NCI-H2171 (cell line): ENCODE measurements around the gene GPX5.
"Not testable (repeated sequence)": the region's sequence is repeated elsewhere in the genome, so short reads cannot be mapped to it uniquely, and the experiment has no call there.

Experiments
- DNase-seq: peaks from one replicate; lab custom pipeline; 2025; lab: John Stamatoyannopoulos, UW

Gene GPX5, protein sequence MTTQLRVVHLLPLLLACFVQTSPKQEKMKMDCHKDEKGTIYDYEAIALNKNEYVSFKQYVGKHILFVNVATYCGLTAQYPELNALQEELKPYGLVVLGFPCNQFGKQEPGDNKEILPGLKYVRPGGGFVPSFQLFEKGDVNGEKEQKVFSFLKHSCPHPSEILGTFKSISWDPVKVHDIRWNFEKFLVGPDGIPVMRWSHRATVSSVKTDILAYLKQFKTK

DNA sequence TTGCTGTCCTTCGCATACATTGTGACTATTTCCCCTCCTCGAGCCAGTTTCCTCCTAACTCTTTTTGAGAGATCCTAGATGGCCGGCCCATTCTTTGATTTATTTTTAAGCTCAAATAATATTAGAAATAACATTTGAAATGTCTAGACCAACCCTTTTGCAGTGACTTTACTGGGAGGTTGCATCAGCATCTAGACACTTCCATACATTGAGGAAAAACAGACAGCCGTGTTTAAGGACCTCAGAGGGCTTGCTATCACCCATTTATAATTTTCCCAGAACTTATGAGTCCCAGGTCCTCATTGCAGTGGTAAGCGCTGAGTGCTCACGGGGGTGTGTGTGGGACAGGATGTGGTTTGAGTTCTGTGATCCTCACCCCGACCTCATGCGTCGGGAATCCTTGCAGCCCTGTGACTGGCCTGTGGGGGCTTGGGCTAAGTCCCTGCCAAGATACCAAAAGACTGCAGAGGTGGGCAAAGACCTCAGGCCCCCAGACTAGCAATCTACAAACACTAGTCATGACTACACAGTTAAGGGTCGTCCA lies at the start of gene GPX5:
Gene GPX5, plus strand, starts transcription at position 386 of the 544 bp plus-strand sequence. Its CDS starts 133 bp downstream, at position 519.
- no peak for DNase-seq

DNA sequence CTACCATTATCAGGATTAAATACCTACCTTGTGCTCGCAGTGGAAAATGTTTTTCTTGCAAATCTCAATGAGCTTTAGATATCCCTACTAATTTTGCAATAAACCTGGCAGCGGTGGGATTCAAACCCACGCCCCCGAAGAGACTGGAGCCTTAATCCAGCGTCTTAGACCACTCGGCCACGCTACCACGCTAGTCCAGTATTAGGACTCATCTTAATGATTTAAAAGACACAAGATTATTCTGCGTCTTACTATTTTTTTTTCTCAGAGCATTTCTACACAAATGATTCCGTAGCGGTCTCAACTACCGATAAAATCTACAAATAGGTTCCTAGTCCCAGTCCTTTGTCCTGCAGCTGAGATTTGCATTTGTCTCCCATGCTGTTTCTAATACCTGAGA lies 47.2 kb upstream of the GPX5 start:
- DNase-seq = no peak

DNA sequence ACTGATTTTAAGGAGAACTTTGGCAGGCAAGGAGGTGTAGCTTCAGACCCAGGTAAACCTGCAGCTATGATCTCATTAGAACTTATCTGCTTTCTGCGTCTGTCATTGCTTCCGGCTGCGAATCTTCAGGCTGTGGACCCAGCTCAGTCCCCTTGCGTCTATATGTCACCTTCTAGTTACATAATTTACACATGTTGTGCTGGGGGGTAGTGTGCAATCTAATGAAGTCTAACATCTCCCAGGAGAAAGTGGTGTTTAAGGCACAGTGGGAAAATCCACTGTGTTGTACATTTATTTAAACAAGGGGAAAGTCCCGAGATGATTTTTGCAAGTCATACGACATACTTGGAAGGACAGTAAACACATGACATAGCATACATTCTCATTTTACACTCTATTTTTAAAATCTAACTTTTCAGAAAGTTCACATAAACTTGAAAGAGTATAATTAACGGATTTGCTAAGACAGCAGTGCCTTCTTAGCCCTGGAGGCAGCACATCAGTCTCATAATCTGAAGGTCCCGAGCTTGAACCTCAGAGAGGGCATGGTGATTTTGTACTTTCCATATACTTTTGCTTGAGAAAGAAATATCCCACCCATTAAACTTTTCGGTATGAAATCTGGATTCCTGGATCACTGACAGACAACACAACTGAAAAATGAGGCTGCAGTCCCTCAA lies 45.3 kb upstream of the GPX5 start:
- DNase-seq = no peak

DNA sequence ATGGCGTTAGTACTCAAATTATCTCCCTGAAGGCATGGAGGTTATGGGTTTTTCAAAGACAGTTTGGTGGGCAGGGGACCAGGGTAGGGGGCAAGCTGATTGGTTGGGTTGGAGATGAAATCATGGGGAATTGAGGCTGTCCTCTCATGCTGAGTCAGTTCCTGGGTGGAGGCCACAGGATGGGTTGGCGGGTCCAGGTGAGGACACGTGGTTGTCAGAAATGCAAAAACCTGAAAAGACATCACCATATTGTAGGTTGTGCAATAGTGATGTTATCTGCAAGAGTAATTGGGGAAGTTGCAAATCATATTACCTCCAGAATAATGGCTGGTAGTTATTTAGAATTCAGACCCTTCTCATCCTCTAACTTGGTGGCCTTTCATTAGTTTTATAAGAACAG lies 40.2 kb upstream of the GPX5 start:
- no peak for DNase-seq

DNA sequence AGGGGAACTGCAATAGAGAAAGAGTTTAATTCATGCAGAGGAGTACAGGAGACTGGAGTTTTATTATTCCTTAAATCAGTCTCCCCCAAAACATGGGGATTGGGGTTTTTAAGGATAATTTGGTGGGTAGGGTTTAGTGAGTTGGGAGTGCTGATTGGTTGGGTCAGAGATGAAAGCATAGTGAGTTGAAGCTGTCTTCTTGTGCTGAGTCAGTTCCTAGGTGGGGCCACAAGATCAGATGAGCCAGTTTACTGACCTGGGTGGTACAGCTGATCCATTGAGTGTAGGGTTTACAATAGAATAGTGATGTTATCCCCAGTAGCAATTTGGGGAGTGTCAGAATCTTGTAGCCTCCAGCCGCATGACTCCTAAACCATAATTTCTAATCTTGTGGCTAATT lies 39.1 kb upstream of the GPX5 start:
- no peak for DNase-seq

DNA sequence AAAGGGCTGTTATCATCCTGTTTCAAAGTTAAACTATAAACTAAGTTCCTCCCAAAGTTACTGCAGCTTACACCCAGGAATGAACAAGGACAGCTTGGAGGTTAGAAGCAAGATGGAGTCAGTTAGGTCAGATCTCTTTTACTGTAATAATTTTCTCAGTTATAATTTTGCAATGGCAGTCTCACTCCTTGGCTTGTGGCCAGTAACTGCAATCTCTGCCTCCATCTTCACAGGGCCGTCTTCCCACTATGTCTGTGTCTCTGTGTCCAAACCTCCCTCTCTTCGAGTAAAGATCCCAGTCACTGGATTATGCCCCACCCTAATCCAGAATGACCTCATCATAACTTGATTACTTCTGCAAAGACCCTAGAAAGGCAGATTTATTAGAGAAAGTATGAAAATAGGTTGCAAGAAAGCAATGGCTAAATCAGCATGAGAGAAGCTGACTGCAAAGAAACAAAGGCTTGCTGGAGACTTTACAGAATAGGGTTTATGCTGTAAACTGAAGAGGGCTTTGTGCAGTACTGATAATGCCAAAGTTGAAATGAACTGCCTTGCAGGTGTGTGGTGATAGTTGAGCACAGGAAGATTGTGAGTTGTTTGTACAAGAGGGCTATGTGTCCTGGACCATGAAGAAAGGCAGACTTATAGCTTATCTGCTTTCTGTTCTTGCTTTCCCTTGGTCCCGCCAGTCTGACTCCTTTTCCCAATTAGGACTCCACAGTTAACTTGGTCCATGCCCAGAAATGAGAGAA lies 38.5 kb upstream of the GPX5 start:
- no peak for DNase-seq

DNA sequence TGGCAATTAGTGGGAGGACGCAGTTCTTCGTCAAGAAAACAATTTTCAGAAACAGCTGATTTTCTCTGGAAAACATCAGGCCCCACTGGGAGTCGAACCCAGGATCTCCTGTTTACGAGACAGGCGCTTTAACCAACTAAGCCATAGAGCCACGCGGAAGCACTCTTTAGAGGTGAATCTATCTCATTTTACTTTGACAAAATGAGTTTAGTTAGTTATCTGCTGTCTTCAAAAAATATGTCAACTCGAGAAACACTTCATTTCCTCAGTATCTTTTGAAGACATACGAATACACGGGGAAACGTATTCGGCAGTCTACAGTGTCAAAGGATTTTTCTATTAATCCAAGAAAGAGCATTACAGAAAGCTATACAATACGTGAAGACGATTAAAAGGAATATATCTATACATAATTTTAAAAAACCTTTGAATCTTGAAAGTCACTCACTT lies 36.7 kb upstream of the GPX5 start:
- DNase-seq = no peak

DNA sequence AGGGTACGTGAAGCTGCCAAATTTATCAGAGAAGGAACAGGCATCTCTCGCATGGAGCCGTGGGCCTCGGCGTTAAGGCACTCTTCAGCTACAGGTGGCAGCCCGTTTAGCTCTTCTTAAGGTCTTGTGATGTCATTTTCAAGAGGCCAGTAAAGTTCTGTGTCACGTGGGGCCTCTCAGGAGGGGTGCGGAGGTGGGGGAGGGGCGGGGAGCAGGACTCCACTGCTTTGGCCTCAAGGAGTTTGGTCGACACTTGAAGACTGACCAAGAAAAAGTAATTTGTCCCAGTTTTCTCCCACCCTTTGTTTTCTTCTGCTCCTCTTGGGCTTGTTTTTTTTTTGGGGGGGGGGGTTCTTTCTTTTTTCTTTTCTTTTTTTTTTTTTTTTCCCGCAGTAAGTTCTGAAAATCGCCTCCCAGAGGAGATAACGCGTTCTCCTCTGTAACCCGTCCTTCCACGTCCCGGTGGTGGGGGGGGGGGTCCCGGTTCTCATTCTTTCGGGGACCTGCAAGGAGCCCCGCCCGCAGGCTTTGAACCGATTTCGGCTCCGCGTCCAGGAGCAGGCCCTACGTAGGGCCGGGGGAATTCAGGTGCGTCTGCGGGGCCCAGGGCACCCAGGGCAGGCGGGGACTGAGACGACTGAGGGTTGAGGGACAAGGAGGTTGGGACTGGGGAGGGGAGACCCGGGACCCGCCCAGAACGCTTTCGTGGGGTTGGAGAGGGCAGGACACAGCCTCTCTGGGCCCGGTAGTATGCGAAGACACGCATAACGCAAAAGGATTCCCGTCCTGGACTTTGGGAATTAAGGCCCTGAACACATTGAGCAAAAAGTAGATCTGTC lies 36.1 kb upstream of the GPX5 start:
- no peak for DNase-seq

DNA sequence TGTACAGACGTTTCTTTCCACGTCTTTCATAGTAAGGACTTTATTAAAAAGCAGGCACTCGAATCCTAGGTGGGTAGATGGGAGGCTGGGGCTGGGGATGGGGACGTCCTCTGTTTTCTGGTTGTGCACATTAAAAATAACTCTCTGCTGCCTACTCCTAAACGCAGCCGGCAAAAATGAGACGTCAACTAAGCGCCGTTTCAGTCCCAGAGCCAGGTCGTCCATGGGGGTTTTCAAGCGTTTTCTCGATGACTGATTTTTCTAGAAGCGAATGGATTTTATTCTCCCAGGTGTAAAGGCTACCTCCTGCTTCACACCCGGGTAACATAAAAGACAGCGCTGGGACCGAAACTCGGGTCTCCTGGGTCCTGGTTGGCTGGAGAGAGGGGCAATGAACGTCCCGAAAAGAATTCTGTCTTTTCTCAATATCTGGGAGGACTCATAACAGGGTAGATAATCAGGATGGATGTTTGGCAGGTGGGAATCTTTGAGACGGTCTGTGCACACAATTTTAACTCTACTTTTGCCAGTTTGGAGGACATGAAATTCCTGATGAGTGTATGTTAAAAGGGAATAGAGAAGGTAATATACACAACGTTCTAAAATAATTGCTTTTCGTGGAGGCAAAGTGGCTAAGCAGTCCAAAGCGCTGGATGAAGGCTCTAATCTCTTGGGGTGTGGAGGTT lies 35.3 kb upstream of the GPX5 start:
- DNase-seq = no peak

DNA sequence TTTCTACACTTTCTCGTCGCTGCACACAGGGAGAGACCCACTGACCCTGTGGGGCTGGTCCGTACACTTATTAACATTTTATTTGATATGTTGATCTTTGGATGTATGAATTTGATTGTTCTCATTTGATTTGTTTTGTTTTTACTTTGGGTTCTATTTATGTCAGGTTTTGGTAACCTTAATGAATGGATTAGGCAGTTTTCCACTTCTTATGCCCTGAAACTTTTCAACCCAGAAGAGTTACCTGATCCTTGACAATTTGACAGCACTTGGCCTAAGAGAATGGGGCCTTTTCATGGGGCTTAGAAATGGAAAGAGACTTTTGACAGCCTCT lies 33.7 kb upstream of the GPX5 start:
- DNase-seq = no peak

DNA sequence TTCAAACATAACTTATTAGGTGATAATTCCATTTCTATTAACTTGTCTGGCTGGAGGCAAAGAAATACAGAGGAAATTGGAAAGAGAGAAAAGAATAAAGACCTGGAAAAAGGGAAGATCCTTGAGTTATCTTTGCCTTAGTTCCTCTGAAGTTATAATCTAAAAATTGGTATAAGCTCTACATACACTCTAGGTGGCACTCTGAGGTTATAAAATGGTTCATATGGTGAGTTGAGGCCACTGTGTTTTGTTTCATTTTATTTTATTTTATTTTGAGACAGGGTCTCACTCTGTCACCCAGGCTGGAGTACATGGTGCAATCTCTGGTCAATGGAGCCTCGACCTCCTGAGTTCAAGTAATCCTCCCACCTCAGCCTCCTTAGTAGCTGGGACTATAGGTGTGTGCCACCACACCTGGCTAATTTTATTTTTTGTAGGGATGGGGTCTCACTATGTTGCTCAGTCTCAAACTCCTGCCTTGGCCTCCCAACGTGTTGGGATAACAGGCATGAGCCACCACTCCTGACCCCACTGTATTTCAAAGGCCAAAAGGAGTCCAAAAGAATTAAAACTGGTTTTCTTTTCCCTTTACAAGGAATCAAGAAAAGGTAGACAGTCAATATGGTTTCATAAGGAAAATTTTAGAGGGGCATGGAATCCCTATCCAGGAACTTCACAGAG lies 29.4 kb upstream of the GPX5 start:
- DNase-seq = no peak

DNA sequence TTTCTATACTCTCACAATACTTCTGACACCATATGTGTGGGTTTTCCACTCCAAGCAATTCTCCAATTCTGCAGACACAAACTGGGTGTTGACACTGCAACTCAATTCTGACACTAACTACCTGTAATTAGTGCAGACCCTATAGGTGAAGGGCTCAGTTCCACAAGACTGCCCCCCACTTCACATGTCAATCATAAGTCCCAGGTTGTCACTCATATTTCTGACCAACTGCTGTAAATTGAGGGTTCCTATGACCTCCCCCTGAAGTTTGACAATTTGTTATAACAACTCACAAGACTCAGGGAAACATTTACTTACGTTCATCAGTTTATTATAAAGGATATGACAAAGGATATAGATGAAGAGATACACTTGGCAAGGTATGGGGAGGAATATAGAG lies 28.4 kb upstream of the GPX5 start:
- DNase-seq = no peak

DNA sequence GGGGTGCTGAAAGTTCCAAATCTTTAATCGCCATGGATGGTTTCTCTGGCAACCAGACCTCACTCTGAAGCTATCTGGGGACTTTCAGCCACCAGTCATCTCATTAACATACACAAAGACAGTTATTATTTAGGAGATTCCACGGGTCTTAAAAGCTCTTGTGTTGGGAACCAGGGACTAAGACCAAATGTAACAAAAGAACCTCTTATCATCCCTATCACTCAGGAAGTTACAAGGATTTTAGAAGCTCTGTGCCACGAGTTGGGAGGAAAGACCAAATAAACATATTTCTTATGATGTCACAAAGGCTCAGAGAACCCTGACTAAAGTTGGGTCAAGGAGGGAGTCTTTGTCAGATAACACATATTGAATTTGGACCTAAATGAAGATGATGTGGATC lies 27.8 kb upstream of the GPX5 start:
- DNase-seq = no peak

DNA sequence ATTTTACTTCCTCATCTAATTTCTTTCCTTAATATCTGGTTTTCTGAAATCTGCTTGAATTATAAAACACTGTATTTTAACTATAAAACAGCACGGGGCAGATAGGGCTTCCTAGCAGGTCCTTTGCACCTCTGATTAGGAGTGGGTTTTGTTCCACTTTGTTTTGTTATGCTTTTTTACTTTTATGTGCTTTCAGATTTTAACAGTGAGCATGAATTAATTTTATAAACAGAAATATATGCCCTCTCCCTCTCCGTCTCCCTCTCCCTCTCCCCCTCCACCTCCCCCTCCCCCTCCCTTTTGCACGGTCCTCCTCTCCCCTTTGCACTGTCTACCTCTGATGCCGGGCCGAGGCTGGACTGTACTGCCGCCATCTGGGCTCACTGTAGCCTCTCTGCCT lies 24.4 kb upstream of the GPX5 start:
- DNase-seq = no peak

DNA sequence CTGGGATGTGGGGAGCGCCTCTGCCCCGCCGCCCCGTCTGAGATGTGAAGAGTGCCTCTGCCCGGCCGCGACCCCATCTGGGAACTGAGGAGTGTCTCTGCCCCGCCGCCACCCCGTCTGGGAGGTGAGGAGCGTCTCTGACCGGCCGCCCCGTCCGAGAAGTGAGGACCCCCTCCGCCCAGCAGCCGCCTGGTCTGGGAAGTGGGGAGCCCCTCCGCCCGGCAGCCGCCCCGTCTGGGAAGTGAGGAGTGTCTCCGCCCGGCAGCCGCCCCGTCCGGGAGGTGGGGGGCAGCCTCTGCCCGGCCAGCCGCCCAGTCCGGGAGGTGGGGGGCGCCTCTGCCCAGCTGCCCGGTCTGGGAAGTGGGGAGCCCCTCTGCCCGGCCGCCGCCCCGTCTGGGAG lies 23.5 kb upstream of the GPX5 start:
- not testable (repeated sequence) for DNase-seq

DNA sequence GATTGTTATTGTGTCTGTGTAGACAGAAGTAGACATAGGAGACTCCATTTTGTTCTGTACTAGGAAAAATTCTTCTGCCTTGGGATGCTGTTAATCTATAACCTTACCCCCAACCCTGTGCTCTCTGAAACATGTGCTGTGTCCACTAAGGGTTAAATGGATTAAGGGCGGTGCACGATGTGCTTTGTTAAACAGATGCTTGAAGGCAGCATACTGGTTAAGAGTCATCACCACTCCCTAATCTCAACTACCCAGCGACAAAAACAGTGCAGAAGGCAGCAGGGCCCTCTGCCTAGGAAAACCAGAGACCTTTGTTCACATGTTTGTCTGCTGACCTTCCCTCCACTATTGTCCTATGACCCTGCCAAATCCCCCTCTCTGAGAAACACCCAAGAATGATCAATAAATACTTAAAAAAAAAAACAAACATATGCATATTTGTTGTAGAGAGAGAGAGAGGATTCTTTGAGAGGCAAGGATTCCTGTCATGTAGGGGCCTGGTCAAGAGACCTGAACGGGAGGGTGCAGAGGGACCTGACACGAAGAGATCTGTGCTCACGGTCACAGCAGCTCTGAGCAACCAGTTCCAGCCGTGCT lies 22.9 kb upstream of the GPX5 start:
- not testable (repeated sequence) for DNase-seq

DNA sequence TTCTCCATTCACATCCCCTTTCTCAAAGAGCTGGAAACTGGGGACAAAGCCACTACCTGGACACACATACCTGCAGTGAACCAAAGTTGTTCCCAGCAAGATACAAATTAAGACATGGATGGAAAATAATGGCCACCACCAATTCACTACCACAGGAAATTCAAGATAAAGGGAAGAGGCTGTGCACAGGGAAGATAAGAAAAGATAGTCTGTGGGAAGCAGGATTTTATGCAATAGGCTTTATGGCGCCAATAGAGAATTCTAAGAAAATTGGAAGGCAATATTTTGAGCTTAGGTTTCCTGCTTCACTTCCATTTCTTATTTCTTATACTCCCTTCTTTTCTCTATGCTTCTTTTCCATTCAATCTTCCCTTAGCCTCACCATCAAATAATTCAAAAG lies 19.9 kb upstream of the GPX5 start:
- DNase-seq = no peak

DNA sequence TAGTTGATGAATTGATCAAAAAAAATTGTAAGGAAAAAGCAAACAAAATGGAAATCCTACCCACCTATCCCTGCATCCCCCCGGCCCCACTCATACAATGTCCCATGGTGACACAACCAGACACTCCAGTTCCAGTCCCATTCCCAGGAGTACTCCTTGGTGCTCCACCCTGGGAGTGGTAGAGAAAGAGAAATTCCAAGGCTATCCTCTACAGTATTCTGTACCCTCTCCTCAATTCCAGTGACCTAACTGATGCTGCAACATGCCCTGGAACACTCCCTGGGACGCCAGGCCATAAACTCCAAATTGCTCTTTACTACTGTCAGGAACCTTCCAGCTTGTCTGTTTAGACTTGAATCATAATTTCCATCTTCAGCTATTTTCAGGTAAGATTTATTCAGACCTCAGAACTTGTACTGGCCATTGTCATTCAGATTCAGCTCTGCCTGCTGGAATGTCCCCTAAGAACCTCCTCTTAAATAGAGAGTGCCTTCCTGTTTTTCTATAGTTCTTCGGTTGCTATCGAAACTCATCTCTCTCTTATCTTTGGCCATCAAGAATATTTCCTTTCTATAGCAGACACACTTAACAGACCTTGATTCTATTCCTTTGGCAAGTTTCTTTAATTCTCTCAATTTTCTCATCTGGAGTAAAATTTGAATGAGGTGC lies 18.7 kb upstream of the GPX5 start:
- no peak for DNase-seq

DNA sequence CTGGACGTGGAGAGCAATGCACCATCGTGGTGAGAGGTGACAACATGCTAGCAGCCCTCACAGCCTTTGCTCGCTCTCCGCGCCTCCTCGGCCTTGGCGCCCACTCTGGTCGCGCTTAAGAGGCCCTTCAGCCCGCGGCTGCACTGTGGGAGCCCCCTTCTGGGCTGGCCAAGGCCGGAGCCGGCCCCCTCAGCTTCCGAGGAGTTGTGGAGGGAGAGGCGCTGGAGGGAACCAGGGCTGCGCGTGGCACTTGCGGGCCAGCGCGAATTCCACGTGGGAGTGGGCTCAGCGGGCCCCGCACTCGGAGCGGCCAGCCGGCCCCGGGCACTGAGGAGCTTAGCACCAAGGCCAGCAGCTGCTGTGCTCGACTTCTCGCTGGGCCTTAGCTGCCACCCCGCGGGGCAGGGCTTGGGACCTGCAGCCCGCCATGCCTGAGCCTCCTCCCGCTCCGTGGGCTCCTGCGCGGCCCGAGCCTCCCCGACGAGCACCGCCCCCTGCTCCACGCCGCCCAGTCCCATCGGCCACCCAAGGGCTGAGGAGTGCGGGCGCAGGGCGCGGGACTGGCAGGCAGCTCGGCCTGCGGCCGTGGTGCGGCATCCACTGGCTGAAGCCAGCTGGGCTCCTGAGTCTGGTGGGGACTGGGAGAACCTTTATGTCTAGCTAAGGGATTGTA lies 13.9 kb upstream of the GPX5 start:
- DNase-seq = no peak
